NOMO-1 treated with DMSO at 0.1 percent for 48 hours (cell line): Measurements from ENCODE around the gene LRSAM1.

ENCODE experiments used
- DNase-seq: peaks from one replicate; lab custom pipeline; 2025; ENCODE audit not compliant: unreplicated experiment; lab: John Stamatoyannopoulos, UW

The LRSAM1 gene

GRCh38 chr9:127509955-127510299 lies 58.6 kb downstream of the LRSAM1 start:
- no peak for DNase-seq

GRCh38 chr9:127514468-127514867 lies 63.2 kb downstream of the LRSAM1 start:
- no peak for DNase-seq

GRCh38 chr9:127516835-127517607 lies 65.7 kb downstream of the LRSAM1 start:
- no peak for DNase-seq

GRCh38 chr9:127517620-127518019 lies 66.3 kb downstream of the LRSAM1 start:
- DNase-seq, result no peak

GRCh38 chr9:127518091-127518856 lies 67.0 kb downstream of the LRSAM1 start:
- DNase-seq, result no peak

GRCh38 chr9:127519301-127520166 lies 68.2 kb downstream of the LRSAM1 start:
- DNase-seq, result peak; percentile 89

- no peak for DNase-seq
These were observed 69.9 kb downstream of the LRSAM1 start for GRCh38 chr9:127520941-127521918.

- no peak for DNase-seq
These were observed 70.6 kb downstream of the LRSAM1 start for GRCh38 chr9:127521919-127522304.

- DNase-seq, result no peak
These were observed 71.4 kb downstream of the LRSAM1 start for GRCh38 chr9:127522727-127523126.

- peak; percentile 9 for DNase-seq
These were observed 72.1 kb downstream of the LRSAM1 start for GRCh38 chr9:127523312-127523851.

- DNase-seq, result no peak
These were observed 73.1 kb downstream of the LRSAM1 start for GRCh38 chr9:127524373-127524772.

GRCh38 chr9:127525401-127526188 lies 74.3 kb downstream of the LRSAM1 start:
- DNase-seq, result peak; percentile 12

- DNase-seq, result no peak
These were observed 75.6 kb downstream of the LRSAM1 start for GRCh38 chr9:127526655-127527559.

- no peak for DNase-seq
These were observed 76.4 kb downstream of the LRSAM1 start for GRCh38 chr9:127527560-127528268.

- DNase-seq, result no peak
These were observed 77.3 kb downstream of the LRSAM1 start for GRCh38 chr9:127528422-127529251.

GRCh38 chr9:127529671-127530070 lies 78.4 kb downstream of the LRSAM1 start:
- no peak for DNase-seq
